Keratinocyte (primary cell): ENCODE data around the gene HCN2.

Experiments
- CTCF ChIP-seq, 3 experiments: IDR thresholded peaks in 1 of 3; conservative IDR thresholded peaks in 1 of 3; optimal IDR thresholded peaks in 1 of 3; 2 replicates in 2 of 3; 3 replicates in 1 of 3; pipeline versions ENCODE3 to v1.5.1; 2011; ENCODE audit warnings: low read length in 3 of 3, mild to moderate bottlenecking in 3 of 3, moderate library complexity in 2 of 3, control low read depth in 1 of 3, inconsistent platforms in 1 of 3; ENCODE audit not compliant: insufficient read depth in 2 of 3; ENCODE audit errors: extremely low read depth in 1 of 3
- EZH2 ChIP-seq: IDR thresholded peaks from one replicate; pipeline ENCODE4 v1.6.1; 2012; ENCODE audit warnings: inconsistent platforms, mild to moderate bottlenecking, low read length, moderate library complexity

GRCh38 chr19:613732-614567, 24.3 kb downstream of the HCN2 start:
- TF ChIP-seq CTCF (optimal IDR thresholded peaks at IDR 0.05 in 1 of 3, IDR thresholded peaks at IDR 0.05 in 1 of 3, conservative IDR thresholded peaks at IDR 0.05 in 1 of 3; ENCODE audit: extremely low read depth in 1 of 3, insufficient read depth in 2 of 3, low read length in 3 of 3) (no peak), EZH2 (no peak)
